Liver (tissue), 10 donors: Measurements from ENCODE around the gene AMY2A. TPM values are rescaled to one million over a fixed set of nuclear protein-coding genes. Genes with fewer than 3 reads are reported as not detected.
"Not testable (repeated sequence)": the region's sequence is repeated elsewhere in the genome, so short reads cannot be mapped to it uniquely, and the experiment has no call there.

ENCODE experiments used
- DNase-seq: peaks from one replicate; pipeline ENCODE4 v3.0.0-alpha.2; 2017; ENCODE audit warnings: low spot score
- H3K27ac ChIP-seq, 2 donors: one replicate each; pipeline ENCODE4 v1.7.0; 2013; ENCODE audit warnings: inconsistent platforms in 2 of 2, low read length in 2 of 2, control low read depth in 1 of 2, low read depth in 1 of 2, mild to moderate bottlenecking in 1 of 2
- H3K27me3 ChIP-seq, 4 donors: one replicate each; pipeline versions ENCODE4 v1.6.1 to v1.7.0; 2013; ENCODE audit warnings: low read length in 3 of 4, inconsistent platforms in 1 of 4, mild to moderate bottlenecking in 1 of 4, moderate library complexity in 1 of 4; ENCODE audit not compliant: control insufficient read depth in 4 of 4, insufficient read depth in 4 of 4
- H3K36me3 ChIP-seq, 4 donors: one replicate each; pipeline versions ENCODE4 v1.6.1 to v1.7.0; 2013; ENCODE audit warnings: low read length in 3 of 4, mild to moderate bottlenecking in 3 of 4, low read depth in 1 of 4, moderate library complexity in 1 of 4; ENCODE audit not compliant: control insufficient read depth in 4 of 4, insufficient read depth in 3 of 4
- H3K4me1 ChIP-seq, 4 donors: one replicate each; pipeline versions ENCODE4 v1.6.1 to v1.7.0; 2013; ENCODE audit warnings: low read length in 3 of 4, mild to moderate bottlenecking in 3 of 4, moderate library complexity in 1 of 4; ENCODE audit not compliant: control insufficient read depth in 4 of 4, insufficient read depth in 4 of 4
- H3K4me3 ChIP-seq, 3 donors: one replicate each; pipeline versions ENCODE4 v1.6.1 to v1.7.0; 2013; ENCODE audit warnings: low read length in 3 of 3, control low read depth in 1 of 3, low read depth in 1 of 3, mild to moderate bottlenecking in 1 of 3
- H3K9ac ChIP-seq, 2 donors: one replicate each; pipeline ENCODE4 v1.7.0; 2013; ENCODE audit warnings: low read length in 2 of 2, mild to moderate bottlenecking in 2 of 2, moderate library complexity in 2 of 2, control low read depth in 1 of 2, low read depth in 1 of 2
- H3K9me3 ChIP-seq, 4 donors: one replicate each; pipeline versions ENCODE4 v1.6.1 to v1.7.0; 2013; ENCODE audit warnings: low read length in 3 of 4; ENCODE audit not compliant: control insufficient read depth in 4 of 4
- WGBS: extraction: QIAGEN DNeasy Blood & Tissue Kit; methylation state at CpG from one replicate; pipeline ENCODE4 v1.1.7; 2013; 5-methylcytosine and 5-hydroxymethylcytosine counted together
- polyA plus RNA-seq, 2 donors: library from polyadenylated mRNA; stranded (reverse) in 1 of 2; unstranded in 1 of 2; fragments of 200-250 nt in 1 of 2; fragments of >200 nt in 1 of 2; fragmentation: Nextera tagmentation in 1 of 2; extraction: Ambion mirVana in 1 of 2; gene quantifications; one replicate each; pipeline versions ENCODE4 v1.2.1 to v1.2.3, GENCODE V29; 2013 to 2015
- small RNA-seq: library from RNA; depleted of rRNA; stranded (forward); fragments of <200 nt; gene quantifications from one replicate; pipeline ENCODE3, GENCODE V24; 2014
- total RNA-seq, 2 donors: library from RNA; depleted of rRNA; stranded (reverse); fragments of >200 nt; gene quantifications; one replicate each; pipeline ENCODE4 v1.2.3, GENCODE V29; 2014
- donor health status: healthy.
- donor health status: healthy.
- donor health status: healthy.
- donor health status: healthy.
- donor health status: healthy.

AMY2A gene
- total and polyA plus RNA-seq, 4 donors: not detected

DNA sequence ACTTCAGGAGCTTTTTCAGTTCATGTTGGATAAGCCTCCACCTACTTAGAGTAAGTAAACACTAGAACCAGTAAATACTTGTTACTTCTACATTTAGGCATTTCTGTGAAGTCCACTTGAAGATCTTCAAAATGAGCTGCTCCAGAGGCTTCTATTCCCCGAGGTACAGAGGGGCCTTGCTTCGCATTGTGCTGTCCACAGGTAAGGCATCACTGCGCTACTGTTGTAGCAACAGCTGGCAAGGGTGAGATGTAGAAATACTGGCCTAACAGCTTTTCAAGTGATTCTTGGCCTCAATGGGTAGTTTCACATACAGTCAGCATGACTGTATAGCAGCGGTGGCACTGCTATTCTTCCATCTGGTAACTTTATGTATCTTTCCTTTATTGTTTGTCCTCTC, 33.7 kb downstream of the AMY2A start:
- not testable (repeated sequence) for H3K9me3 ChIP-seq, H3K4me3 ChIP-seq, DNase-seq, H3K27ac ChIP-seq, H3K36me3 ChIP-seq, H3K9ac ChIP-seq, H3K4me1 ChIP-seq, H3K27me3 ChIP-seq
- whole genome bisulfite sequencing: no CpG with 5 or more reads among the region's 4 CpGs

DNA sequence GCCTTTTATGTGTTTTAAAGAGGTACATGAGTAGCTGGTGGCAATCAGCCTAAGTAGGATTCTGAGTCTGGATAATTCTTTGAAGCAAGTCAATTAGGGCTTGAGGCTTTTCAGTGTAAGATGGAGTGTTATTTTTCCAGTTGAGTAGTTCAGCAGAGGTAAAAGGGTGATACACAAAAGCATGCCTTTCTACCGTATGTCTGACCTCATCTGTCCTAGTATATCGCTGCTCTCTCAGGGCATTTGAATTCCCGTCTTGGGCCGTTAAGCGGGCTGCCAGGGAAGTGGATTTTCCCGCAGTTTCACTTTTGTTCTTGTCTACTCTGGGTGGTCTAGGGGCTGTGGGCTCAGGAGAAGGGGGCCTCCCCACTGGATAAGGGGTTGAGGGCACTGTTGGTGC, 36.9 kb downstream of the AMY2A start:
- not testable (repeated sequence) for H3K9me3 ChIP-seq, H3K4me1 ChIP-seq, H3K4me3 ChIP-seq, H3K36me3 ChIP-seq, DNase-seq, H3K27ac ChIP-seq, H3K9ac ChIP-seq, H3K27me3 ChIP-seq
- no CpG with 5 or more reads among the region's 6 CpGs for WGBS

DNA sequence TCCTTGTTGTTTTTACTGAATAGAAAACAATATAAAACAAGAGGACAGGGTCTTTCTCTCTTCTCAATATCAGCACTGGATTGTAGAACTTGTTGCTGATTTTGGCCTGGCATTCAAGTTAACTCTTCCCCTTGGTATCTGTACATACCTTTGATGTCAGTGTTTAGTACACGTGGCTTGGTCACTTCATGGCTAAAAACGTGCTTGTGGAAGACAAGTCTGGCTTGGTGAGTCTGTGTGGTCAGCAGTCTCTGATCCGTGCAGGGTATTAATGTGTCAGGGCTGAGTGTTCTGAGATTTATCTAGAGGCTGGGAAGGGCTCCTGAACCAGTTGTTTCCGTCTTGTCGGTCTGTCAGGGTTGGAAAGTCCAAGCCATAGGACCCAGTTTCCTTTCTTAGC, 38.2 kb downstream of the AMY2A start, which contains the start of gene AMY1A:
Gene AMY1A (plus strand): TSS at position 301 of the 400 bp plus-strand sequence. CDS start 571 bp downstream, outside the sequence.
- H3K36me3 ChIP-seq, H3K4me1 ChIP-seq, H3K9me3 ChIP-seq, H3K27me3 ChIP-seq, H3K4me3 ChIP-seq, H3K27ac ChIP-seq, DNase-seq, H3K9ac ChIP-seq: not testable (repeated sequence)
- WGBS: no CpG with 5 or more reads among the region's 5 CpGs

Small RNAs within 50 kb of the gene (small RNA-seq; reads per million reads assigned to genes)
- not detected for gene AC105272.1

Other genes starting within 250 kb of the AMY2A start
- gene RNPC3, start 91.7 kb upstream of the AMY2A start, total RNA-seq: 10 to 100 TPM in 1 of 2 donors, 1 to 10 TPM in 1; 6.1 to 13.1 TPM
- gene RNPC3, start 91.7 kb upstream of the AMY2A start, polyA plus RNA-seq: 10 to 100 TPM in 1 of 2 donors, 1 to 10 TPM in 1; 4.2 to 18.0 TPM
- 10 to 100 TPM in 1 of 2 donors, 1 to 10 TPM in 1; 5.4 to 16.7 TPM for gene AMY2B, start 45.8 kb upstream of the AMY2A start, total RNA-seq
- gene AMY2B, start 45.8 kb upstream of the AMY2A start, polyA plus RNA-seq: 10 to 100 TPM in 1 of 2 donors, 1 to 10 TPM in 1; 2.1 to 12.3 TPM
- not detected for gene AMY1A, start 38.3 kb downstream of the AMY2A start, total RNA-seq
- not detected for gene AMY1A, start 38.3 kb downstream of the AMY2A start, polyA plus RNA-seq
- not detected for gene AMY1B, start 78.8 kb downstream of the AMY2A start, total RNA-seq
- not detected for gene AMY1B, start 78.8 kb downstream of the AMY2A start, polyA plus RNA-seq
- not detected for gene AMY1C, start 132.5 kb downstream of the AMY2A start, total RNA-seq
- not detected for gene AMY1C, start 132.5 kb downstream of the AMY2A start, polyA plus RNA-seq